Nucleus accumbens (tissue), 56 donors: ENCODE measurements around the gene CRYM.
"Not testable (repeated sequence)": the region's sequence is repeated elsewhere in the genome, so short reads cannot be mapped to it uniquely, and the experiment has no call there.

ENCODE experiments used
- DNase-seq, 56 donors: peaks; one replicate each; lab custom pipeline; 2025; lab: John Stamatoyannopoulos, UW

CRYM gene

GRCh38 chr16:21281698-21282389, 3.8 kb upstream of the CRYM start:
- no peak for DNase-seq

GRCh38 chr16:21279501-21279900, 1.4 kb upstream of the CRYM start:
- no peak for DNase-seq

- DNase-seq = no peak
These were observed 804 bp downstream of the CRYM start for GRCh38 chr16:21277045-21277926.

- DNase-seq = peak in 7 of 56 donors; percentile 3 to 40 (median 10)
These were observed 2.0 kb downstream of the CRYM start for GRCh38 chr16:21276090-21276489.

GRCh38 chr16:21275529-21275928, 2.6 kb downstream of the CRYM start:
- DNase-seq = no peak

GRCh38 chr16:21274172-21274726, 3.8 kb downstream of the CRYM start:
- DNase-seq = no peak

- not testable (repeated sequence) for DNase-seq
These were observed 5.3 kb downstream of the CRYM start for GRCh38 chr16:21272763-21273162.

- DNase-seq = no peak
These were observed 5.8 kb downstream of the CRYM start for GRCh38 chr16:21272253-21272652.

- no peak for DNase-seq
These were observed 9.9 kb downstream of the CRYM start for GRCh38 chr16:21268236-21268635.

GRCh38 chr16:21267298-21267697, 10.8 kb downstream of the CRYM start:
- DNase-seq = no peak

GRCh38 chr16:21265104-21265837, 12.8 kb downstream of the CRYM start:
- DNase-seq = peak in 7 of 56 donors; percentile 3 to 15 (median 8)

- no peak for DNase-seq
These were observed 13.5 kb downstream of the CRYM start for GRCh38 chr16:21264571-21265036.

- DNase-seq = no peak
These were observed 14.2 kb downstream of the CRYM start for GRCh38 chr16:21263640-21264570.

- DNase-seq = no peak
These were observed 15.1 kb downstream of the CRYM start for GRCh38 chr16:21262779-21263639.

GRCh38 chr16:21260870-21261791, 17.0 kb downstream of the CRYM start:
- peak in 3 of 56 donors; percentile 12 to 50 (median 19) for DNase-seq

GRCh38 chr16:21257284-21257683, 20.8 kb downstream of the CRYM start:
- DNase-seq = no peak

- DNase-seq = no peak
These were observed 21.5 kb downstream of the CRYM start for GRCh38 chr16:21256636-21257035.
